22Rv1 (cell line): ENCODE measurements around the gene IPCEF1.

Experiments
- H3K27ac ChIP-seq: fragments of 450-650 bp; 2 replicates; pipeline ENCODE4 v1.5.1; 2017
- CTCF ChIP-seq: fragments of 450-650 bp; IDR thresholded peaks from 2 replicates; pipeline ENCODE4 v1.5.1; 2017; ENCODE audit warnings: mild to moderate bottlenecking
- ZFX ChIP-seq: fragments of 450-650 bp; IDR thresholded peaks from 2 replicates; pipeline ENCODE4 v1.6.1; 2017; ENCODE audit warnings: antibody characterized with exemption, borderline replicate concordance

The IPCEF1 gene

DNA sequence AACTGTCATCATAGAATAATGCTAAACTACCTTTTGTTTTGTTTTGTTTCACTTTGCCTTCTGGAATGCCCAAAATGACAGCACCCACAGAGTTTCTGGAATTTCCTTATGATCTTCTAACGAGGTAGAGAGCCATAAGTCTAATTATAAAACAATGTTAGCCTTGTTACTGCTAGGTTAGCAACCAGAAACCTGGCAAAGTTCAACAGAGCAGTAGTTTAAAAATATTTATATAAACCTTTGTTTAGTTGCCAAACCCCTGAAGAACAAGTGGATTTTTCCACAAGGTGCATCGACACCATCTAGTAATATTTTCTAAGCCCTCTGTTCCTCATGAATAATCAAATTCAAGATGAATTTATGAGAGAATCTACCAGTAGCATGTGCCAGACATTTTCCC is 27.6 kb upstream of the IPCEF1 start:
- no peak overlapping the region for H3K27ac ChIP-seq
- no peak for TF ChIP-seq CTCF
- TF ChIP-seq ZFX: no peak

DNA sequence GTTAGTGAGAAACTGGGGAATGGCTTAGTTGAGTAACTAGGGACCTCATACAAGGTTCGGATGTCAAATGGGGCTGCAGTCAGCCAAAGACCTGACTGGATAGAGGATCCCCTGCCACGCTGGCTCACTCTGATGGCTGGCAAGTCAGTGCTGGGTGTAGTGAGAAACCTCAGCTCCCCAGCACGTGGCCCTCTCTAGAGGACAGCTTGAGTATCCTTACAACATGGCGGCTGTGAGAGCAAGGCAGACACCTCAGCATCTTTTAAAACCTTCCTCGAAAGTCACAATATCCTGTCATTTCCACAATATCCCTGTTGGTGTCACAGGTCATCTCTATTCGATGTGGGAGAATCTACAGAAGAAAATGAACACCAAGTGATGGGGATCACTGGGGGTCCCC is 26.7 kb upstream of the IPCEF1 start:
- TF ChIP-seq CTCF (no peak), ZFX (no peak)
- H3K27ac ChIP-seq: no peak overlapping the region

DNA sequence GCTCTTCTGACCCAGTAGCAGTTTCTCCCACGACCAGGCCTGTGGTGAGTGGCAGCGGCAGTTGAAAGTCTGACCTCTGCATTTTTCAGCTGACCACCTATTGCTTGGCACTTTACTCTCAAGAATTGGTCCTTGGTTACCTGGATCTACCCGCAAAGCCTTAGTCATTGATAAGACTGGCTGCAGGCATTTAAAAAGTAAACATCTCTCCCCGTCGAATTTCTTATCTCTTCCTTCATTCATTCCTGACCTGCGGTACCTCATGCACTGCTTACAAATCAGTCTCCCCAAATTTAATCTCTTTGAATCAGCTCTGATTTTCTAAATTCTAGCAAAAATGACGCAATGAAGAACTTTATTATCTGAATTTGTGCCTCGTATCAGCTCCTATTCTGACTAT is 26.1 kb upstream of the IPCEF1 start:
- TF ChIP-seq CTCF: no peak
- TF ChIP-seq ZFX: no peak
- no peak overlapping the region for H3K27ac ChIP-seq

DNA sequence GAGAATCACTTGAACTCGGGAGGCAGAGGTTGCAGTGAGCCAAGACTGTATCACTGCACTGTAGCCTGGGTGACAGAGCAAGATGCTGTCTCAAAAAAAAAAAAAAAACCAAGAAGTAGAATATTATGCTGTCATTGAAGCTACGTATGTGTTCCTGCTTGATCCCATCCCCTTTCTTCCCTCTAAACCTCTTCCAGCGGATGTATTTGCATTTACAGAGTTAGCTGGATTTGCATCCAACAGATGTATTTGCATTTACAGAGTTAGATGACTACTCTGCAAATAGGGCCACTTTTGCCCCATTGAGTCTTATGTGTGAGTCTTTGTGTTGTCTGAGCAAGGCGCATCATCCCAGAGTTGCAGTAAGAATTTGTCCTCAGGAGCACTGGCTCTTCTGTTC is 24.9 kb upstream of the IPCEF1 start:
- no peak overlapping the region for H3K27ac ChIP-seq
- TF ChIP-seq ZFX (no peak), CTCF (no peak)

GRCh38 chr6:154380741-154381140 is 24.1 kb upstream of the IPCEF1 start:
- TF ChIP-seq CTCF (no peak), ZFX (no peak)
- H3K27ac ChIP-seq: no peak overlapping the region

GRCh38 chr6:154379585-154379984 is 23.0 kb upstream of the IPCEF1 start:
- TF ChIP-seq CTCF (no peak), ZFX (no peak)

GRCh38 chr6:154378518-154378917 is 21.9 kb upstream of the IPCEF1 start:
- H3K27ac ChIP-seq: no peak overlapping the region
- TF ChIP-seq ZFX: no peak
- no peak for TF ChIP-seq CTCF

More at GRCh38 chr6:154379585-154379984, 23.0 kb upstream of the IPCEF1 start:
- no peak overlapping the region for H3K27ac ChIP-seq
